ENCODE data around the gene RPL23. TPM values are rescaled to one million over a fixed set of nuclear protein-coding genes. Genes with fewer than 3 reads are reported as not detected.

RPL23 gene
- total RNA-seq, 1 experiment from 2014 or later = 1,631 TPM

DNA sequence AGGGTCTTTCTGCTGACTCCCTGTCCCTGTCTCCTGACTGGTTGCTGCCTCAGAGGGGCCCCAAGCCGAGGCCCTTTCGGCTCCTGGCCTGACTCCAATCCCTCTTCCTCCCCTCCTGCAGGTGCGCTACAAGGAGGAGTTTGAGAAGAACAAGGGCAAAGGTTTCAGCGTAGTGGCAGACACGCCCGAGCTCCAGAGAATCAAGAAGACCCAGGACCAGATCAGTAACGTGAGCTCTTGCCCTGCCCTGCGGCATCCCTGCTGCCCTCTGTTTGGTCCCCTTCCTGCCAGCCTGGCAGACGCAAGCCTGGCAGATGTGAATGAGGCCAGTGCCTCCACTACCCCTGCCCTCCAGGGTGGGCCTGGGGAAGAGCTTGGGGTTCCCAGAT, 44.8 kb upstream of the RPL23 start:
- Histone ChIP-seq H4K20me1 (ENCODE audit: insufficient read depth) (no peaks in the 10 kb centered on the region), H3K9me2 (ENCODE audit: insufficient read depth) (no peaks in the 10 kb centered on the region), H3K27ac (ENCODE audit: low read depth, low read length) (no peak overlapping the region), H3K79me2 (ENCODE audit: insufficient read depth, low read length) (peaks cover 8% of the 10 kb centered on the region; the same call in 1 of the 2 replicates), H3K9ac (ENCODE audit: low read length) (no peak overlapping the region), H3K9me3 (ENCODE audit: control insufficient read depth in 1 of 2, insufficient read depth in 1 of 2, low read depth in 1 of 2, low read length in 2 of 2) (no peaks in the 10 kb centered on the region), H2AFZ (ENCODE audit: low read depth, low read length, poor library complexity, severe bottlenecking) (no peak overlapping the region), H3K36me3 (ENCODE audit: control insufficient read depth in 1 of 2, insufficient read depth in 2 of 2, low read length in 2 of 2) (peaks cover 25% of the 10 kb centered on the region in 2 experiments), H3K4me1 (ENCODE audit: control insufficient read depth in 1 of 2, insufficient read depth in 2 of 2, low read length in 2 of 2) (no peaks in the 10 kb centered on the region), H3K4me2 (ENCODE audit: low read length) (no peak overlapping the region), H3K4me3 (replicated peaks in 1 of 2; ENCODE audit: low read depth in 1 of 2, low read length in 2 of 2) (no peak overlapping the region), H3K27me3 (ENCODE audit: insufficient read depth, low read length) (no peaks in the 10 kb centered on the region)
- intact Hi-C loops (cut with micrococcal nuclease) = no loop called here
- BruUV-seq (replicated peaks) = no TSS peak
- ChIA-PET RAD21 (ENCODE audit: low non-redundant PET in 1 of 2, low total read pairs in 2 of 2, uncharacterized antibody in 2 of 2, unreplicated experiment in 2 of 2) (no interaction called here), POLR2A (no interaction called here), CTCF (no interaction called here)
- TF ChIP-seq, protein P1, sequence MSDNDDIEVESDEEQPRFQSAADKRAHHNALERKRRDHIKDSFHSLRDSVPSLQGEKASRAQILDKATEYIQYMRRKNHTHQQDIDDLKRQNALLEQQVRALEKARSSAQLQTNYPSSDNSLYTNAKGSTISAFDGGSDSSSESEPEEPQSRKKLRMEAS (IDR thresholded peaks at IDR 0.05) = no peak
- TF ChIP-seq RAD21 (IDR thresholded peaks at IDR 0.05; ENCODE audit: low read depth) (no peak), POLR2A (IDR thresholded peaks at IDR 0.05; ENCODE audit: borderline replicate concordance, extremely low read depth, insufficient read depth, insufficient read length) (no peak), SP1 (IDR thresholded peaks at IDR 0.05; ENCODE audit: low read depth) (no peak), ZNF274 (IDR thresholded peaks at IDR 0.05; ENCODE audit: low read depth, low read length) (no peak), YY1 (IDR thresholded peaks at IDR 0.05; ENCODE audit: extremely low read depth, insufficient replicate concordance, low read depth, low read length) (no peak), CEBPB (IDR thresholded peaks at IDR 0.05; ENCODE audit: low read depth) (no peak), EGR1 (IDR thresholded peaks at IDR 0.05; ENCODE audit: low read depth) (no peak), POLR2AphosphoS5 (IDR thresholded peaks at IDR 0.05; ENCODE audit: low read depth, low read length) (no peak), CBX3 (IDR thresholded peaks at IDR 0.05; ENCODE audit: low read depth) (no peak), ZFX (IDR thresholded peaks at IDR 0.05) (no peak), EZH2phosphoT487 (IDR thresholded peaks at IDR 0.05; ENCODE audit: borderline replicate concordance) (no peak), SRF (IDR thresholded peaks at IDR 0.05; ENCODE audit: low read depth) (no peak), FOSL1 (IDR thresholded peaks at IDR 0.05; ENCODE audit: low read depth) (no peak)
- TF ChIP-seq, protein P2, sequence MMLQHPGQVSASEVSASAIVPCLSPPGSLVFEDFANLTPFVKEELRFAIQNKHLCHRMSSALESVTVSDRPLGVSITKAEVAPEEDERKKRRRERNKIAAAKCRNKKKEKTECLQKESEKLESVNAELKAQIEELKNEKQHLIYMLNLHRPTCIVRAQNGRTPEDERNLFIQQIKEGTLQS (IDR thresholded peaks at IDR 0.05) = no peak
- TF ChIP-seq, protein P3, sequence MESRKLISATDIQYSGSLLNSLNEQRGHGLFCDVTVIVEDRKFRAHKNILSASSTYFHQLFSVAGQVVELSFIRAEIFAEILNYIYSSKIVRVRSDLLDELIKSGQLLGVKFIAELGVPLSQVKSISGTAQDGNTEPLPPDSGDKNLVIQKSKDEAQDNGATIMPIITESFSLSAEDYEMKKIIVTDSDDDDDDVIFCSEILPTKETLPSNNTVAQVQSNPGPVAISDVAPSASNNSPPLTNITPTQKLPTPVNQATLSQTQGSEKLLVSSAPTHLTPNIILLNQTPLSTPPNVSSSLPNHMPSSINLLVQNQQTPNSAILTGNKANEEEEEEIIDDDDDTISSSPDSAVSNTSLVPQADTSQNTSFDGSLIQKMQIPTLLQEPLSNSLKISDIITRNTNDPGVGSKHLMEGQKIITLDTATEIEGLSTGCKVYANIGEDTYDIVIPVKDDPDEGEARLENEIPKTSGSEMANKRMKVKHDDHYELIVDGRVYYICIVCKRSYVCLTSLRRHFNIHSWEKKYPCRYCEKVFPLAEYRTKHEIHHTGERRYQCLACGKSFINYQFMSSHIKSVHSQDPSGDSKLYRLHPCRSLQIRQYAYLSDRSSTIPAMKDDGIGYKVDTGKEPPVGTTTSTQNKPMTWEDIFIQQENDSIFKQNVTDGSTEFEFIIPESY (IDR thresholded peaks at IDR 0.05; ENCODE audit: extremely low read depth, insufficient replicate concordance, low read length) = no peak
- TF ChIP-seq, protein P4, sequence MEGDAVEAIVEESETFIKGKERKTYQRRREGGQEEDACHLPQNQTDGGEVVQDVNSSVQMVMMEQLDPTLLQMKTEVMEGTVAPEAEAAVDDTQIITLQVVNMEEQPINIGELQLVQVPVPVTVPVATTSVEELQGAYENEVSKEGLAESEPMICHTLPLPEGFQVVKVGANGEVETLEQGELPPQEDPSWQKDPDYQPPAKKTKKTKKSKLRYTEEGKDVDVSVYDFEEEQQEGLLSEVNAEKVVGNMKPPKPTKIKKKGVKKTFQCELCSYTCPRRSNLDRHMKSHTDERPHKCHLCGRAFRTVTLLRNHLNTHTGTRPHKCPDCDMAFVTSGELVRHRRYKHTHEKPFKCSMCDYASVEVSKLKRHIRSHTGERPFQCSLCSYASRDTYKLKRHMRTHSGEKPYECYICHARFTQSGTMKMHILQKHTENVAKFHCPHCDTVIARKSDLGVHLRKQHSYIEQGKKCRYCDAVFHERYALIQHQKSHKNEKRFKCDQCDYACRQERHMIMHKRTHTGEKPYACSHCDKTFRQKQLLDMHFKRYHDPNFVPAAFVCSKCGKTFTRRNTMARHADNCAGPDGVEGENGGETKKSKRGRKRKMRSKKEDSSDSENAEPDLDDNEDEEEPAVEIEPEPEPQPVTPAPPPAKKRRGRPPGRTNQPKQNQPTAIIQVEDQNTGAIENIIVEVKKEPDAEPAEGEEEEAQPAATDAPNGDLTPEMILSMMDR (IDR thresholded peaks at IDR 0.05 in 2 of 3, conservative IDR thresholded peaks at IDR 0.05 in 1 of 3; ENCODE audit: borderline replicate concordance in 1 of 3, insufficient read depth in 1 of 3, low read depth in 2 of 3, low read length in 2 of 3) = no peak
- TF ChIP-seq, protein P5, sequence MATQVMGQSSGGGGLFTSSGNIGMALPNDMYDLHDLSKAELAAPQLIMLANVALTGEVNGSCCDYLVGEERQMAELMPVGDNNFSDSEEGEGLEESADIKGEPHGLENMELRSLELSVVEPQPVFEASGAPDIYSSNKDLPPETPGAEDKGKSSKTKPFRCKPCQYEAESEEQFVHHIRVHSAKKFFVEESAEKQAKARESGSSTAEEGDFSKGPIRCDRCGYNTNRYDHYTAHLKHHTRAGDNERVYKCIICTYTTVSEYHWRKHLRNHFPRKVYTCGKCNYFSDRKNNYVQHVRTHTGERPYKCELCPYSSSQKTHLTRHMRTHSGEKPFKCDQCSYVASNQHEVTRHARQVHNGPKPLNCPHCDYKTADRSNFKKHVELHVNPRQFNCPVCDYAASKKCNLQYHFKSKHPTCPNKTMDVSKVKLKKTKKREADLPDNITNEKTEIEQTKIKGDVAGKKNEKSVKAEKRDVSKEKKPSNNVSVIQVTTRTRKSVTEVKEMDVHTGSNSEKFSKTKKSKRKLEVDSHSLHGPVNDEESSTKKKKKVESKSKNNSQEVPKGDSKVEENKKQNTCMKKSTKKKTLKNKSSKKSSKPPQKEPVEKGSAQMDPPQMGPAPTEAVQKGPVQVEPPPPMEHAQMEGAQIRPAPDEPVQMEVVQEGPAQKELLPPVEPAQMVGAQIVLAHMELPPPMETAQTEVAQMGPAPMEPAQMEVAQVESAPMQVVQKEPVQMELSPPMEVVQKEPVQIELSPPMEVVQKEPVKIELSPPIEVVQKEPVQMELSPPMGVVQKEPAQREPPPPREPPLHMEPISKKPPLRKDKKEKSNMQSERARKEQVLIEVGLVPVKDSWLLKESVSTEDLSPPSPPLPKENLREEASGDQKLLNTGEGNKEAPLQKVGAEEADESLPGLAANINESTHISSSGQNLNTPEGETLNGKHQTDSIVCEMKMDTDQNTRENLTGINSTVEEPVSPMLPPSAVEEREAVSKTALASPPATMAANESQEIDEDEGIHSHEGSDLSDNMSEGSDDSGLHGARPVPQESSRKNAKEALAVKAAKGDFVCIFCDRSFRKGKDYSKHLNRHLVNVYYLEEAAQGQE (IDR thresholded peaks at IDR 0.05; ENCODE audit: low read depth) = no peak
- ATAC-seq (no peak), DNase-seq (ENCODE audit: low read depth, low spot score) (no peak)
